HG03095 (cell line): ENCODE measurements around the gene TMPRSS13.

Experiments
- ATAC-seq: cut with Tn5 transposase; IDR thresholded peaks from one replicate; pipeline ENCODE4 v1.9.1; 2021; ENCODE audit warnings: moderate library complexity; ENCODE audit not compliant: unreplicated experiment

The TMPRSS13 gene

DNA sequence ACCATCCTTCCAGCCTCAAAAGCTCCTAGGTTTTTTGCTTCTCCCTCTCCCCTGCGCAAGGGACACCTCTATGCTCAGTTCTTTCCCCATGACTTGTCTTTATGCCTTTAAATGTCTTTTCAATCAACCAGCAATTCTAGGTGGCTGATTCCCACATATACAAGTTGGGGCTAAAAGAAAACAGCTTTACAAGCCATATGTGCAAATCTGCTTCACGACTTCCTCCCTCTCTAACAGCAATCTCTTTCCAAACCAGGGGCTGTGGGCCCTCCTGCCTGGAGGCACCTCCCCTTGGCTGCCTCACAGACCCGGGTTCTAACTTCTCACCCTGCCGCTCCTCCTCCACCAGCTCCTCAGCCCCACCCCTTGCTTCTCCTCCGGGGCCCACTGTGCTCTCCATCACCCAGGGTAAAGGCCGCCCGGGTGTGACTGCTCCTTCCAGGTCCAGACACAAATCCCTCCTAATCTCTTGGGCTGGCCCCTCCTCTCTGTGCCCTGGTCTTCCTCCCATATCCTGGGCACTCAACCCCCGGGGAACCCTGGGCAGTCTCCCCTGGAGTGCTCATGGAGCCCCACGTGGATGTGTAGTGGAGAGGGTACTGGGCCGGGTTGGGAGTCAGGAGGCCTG lies 14.1 kb downstream of the TMPRSS13 start:
- no peak for ATAC-seq

DNA sequence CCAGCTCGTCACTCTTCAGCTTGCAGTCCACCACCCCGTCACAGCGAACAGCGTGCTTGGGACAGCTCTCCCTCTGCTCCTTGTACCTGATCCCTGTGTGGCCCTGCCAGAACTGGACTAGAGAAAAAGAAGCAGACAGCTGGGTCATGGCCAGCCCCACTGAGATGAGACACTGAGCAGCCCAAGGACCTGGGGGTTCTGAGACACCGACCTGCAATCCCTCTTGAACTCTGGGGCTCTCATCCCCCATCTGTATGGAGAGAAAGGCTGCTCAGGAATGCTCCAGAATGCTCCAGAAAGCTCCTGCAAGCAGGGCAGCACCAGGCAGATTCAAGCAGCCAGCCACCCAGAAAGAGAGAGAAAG lies 14.8 kb downstream of the TMPRSS13 start:
- no peak for ATAC-seq

DNA sequence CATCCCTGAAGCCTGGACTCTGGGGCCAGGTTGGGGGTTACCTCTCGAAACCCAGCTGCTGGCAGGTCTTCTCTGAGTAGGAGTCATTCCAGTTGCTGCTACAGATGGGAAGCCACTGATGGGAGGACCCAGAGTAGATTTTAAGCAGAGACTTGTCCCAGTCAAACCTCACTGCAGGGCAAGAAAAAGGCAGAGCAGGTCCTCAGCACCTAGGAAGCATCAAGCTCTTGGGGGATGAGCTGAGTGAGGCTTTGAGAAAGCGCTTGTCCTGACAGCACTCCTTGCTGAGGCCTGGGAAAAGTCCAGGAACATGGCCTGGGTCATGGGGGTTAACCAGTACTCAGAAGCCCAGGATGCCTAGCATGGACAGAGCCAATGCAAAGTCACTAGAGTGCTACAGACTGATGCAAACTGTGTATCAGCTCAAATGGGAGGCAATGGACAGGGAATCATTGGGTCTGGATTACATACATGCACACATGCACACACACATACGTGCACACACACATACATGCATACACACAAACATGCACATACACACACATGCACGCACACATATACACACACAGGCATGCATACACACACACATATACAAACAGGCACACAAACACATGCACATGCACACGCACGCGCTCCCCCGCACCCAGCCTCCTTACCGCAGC lies 15.3 kb downstream of the TMPRSS13 start:
- no peak for ATAC-seq

DNA sequence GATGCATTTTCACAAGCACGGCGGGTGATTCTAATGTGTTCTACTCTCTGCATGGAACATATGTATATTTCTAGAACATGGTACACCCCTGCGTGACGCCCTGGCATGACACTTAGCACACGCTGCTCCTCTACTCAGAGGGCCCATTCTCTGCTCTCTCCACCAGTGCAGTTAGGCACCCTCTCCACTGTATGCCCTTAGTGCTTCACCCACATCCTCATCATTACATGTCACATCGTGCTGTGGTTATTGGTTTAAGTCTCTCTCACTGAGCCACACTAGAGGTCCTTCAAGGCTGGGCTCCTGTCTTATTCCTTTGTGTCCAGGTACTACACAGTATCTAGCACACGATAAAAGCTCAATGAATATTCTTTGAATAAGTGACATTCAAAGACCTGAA lies 16.7 kb downstream of the TMPRSS13 start:
- ATAC-seq: no peak

DNA sequence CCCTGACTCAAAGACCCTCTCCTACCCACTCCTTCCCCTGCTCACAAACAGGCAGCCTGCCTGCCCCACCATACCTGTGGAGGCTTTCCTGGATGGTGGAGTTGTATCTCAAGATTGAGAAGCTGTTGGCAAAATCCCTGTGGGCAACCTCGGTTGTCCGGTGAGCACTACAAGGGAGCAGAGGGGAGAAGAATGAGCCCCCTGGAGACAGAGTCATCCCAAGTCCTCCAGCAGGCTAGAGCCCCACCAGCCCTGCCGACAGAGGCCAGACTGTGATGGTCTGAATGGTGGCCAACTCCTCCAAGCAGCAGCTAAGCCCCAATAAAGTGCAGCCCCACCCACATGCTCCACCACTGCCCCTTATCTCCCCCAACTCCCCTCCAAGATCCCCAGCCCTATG lies 17.5 kb downstream of the TMPRSS13 start:
- ATAC-seq: no peak

DNA sequence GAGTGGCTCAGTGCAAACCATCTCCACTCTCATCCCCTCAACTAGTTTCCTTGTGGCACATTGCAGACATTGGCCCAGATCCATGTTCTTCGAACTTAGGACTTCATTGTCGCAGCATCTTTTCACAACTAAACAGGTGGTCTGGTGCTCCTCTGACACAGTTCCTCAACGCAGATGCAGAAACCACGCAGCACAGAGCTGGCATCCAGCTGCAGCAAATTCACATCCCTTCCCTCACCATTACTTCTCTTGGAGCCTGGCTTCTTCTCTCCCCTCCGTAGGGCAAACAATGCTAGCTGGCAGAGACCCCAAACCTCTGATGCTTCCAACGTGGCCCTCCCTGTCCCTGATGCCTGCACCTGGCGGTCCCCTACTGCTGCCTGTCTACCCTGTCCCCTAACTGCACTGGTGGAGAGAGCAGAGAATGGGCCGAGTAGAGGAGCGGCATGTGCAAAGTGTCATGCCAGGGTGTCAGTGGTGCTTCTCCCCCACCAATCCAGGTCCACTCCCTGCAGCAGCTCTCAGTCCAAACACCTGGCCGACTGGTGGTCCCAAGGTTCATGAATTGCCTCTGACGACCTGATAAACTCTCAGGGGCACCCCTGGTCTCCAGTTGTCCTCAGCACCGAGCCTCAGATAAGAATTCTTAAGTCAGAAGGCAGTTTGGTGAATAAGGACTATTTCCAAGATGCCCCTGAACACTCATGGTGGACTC lies 18.1 kb downstream of the TMPRSS13 start:
- ATAC-seq: no peak

DNA sequence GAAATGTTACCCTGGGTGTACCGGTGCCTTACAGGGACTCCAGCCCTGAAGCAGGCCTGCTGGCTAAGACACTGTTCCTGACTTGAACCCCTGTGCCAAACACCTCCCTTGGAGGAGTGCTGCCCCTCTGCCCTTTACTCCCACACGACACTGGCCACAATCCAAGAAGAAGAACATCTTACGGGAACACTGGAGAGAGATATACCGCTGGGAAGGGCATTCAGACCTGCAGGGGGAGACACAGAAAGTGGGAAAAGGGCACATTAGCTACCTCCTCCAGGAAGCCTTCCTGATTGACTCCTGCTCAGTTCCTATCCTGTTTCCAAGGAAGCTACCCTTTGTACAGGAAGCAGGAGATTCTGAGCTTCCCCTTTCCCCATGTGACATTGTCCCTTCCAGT lies 18.7 kb downstream of the TMPRSS13 start:
- ATAC-seq: no peak

DNA sequence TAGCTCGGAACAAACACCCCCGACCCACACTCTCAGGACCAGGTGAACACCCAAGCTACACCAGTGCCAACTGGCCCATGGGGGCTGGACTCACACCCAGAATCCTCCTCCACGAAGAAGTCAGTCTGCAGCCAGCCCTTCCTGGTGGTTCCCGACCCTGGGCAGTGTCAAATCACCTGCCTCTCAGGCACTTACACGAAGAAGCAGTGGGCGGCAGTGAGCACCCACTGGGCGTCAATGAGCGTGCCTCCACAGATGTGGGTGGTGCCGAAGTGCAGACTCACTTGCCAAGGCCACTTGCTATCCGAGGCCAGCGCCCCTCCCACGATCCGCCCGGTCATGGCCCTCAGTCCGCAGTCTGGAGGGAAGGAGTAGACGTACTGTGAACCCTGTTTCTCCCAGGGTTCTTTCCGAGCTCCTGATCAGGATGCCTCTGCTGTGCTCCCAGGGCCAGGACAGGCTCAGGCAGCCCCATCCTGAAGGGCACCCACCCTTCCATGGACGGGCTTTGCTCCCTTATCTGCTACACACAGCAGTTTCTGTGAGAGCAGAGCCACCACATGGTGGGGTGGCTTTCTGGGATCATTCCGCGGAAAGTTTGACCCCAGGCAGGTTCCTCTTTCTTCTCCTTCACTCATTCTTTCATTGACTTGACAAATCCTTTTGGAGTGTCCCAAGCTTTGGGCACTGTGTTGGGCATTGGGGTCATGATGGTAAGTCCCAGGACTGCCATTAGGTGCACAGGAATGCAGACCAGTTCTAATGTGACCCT lies 19.4 kb downstream of the TMPRSS13 start:
- no peak for ATAC-seq

DNA sequence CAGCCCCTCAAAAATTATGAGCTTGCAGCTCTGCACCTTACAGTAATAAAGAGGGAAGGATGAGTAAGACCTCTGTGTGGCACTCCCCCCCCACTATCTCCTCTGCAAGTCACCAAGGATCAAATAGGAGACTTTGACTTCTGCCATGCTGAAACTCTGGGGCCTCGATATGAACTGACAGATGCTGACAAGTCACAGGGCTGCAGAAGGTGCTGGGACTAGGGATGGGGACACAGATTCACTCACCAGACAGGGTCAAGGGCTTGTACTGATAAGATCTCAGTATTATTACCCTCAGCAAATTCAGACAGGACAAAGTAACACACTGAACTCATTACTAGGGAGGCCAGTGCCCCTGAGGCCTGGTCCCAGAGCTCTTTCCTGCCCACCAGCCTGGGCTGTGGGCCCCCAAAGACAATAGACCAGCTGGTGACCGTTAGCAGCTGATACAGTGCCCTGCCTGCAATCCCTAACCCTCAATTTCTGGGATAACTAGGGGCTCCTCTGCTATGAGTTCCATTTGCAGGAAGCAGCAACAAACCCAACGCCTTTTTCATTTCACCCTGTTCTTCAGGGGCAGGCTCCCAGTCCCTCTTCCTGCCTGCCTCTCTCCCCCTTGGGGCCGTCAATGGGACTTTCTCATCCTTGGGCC lies 20.1 kb downstream of the TMPRSS13 start:
- no peak for ATAC-seq

DNA sequence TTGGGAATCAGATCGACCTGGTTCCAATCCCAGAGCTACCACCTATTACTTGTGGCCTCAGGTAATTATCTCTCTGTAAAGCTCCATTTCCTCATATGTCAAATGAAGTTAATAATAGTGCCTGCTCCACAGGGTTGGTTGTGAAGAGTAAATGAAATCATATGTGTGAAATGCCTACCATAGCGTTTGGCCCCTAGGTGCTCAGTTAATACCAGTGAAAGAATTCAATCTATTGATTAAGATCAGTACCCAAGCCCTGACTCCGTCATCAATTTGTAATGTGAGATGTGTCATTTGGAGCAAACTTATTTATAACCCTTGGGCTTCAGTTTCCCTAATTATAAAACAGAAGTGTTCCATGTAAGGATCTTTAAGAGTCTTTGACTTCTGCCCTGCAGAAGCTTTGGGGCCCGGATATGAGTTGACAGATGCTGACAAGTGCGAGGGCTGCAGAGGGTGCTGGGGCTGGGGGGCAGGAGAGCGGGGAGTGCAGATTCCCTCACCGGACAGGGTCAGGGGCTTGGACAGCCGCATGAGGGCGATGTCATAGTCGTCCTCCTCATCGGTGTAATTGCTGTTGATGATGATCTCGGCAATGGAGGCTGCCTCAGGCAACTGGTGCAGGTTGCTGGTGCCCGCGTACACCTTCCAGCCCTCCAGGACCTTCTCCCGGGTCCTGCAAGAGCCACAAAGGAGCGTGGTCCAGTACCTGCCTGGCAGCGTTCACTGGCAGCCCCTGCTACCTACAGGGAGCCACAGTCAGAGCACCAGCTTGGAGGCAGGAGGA lies 20.9 kb downstream of the TMPRSS13 start:
- ATAC-seq: no peak

DNA sequence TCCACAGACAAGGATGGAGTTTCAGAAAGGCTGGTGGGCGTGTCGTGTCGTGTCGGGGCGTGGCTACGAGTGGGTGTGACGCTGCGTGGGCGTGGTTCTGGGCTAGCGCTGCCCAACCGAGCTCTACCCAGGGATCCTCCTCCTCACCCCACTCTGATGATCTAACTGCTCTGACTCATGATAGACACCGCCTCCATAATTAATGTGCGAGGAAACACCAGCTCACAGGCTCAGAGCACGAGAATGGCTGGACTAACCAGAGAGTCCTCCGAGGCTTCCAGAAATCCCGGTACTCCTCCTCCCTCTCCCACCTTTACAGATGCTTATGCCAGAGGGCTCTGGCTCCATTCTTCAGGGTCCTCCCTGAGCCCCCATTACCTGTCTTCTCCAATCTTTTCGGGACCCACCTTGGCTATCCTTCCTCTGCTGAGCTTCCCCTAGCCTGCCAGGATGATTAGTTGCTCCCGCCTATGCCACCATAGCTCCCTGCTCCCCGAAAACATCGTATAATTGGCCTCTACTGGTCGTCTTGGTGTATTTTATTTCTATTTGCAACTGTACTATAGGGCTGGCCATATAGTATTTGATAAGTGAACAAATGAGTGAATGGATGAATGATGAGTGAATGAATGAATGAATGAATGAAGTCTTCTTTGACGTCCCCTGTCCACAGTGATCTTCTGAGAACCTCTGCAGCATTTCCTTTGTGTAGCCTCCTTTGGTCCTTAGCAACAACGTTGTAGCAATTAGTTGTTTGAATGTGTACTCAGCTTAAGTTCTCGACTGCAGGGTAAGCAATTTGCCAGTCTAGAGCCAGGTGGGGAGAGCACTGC lies 21.7 kb downstream of the TMPRSS13 start:
- ATAC-seq: no peak

DNA sequence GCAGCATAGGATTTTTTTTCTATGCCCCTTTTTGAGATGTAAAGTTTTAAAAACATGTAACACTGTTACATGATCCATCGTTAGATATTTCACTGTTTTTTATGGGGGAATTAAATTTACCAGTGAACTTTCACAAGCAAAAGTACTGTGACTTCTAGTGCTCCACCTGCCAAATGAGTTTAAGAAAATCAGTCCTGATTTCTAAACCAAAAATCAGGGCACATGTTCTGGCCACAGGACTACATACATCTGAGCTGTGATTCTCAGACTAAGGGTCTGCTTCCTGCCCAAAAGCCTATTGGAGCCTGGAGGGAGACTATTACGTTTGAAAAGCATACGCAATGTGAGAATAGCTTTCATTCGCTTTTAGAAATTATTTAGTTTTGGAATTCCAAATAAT lies 22.5 kb downstream of the TMPRSS13 start:
- no peak for ATAC-seq

DNA sequence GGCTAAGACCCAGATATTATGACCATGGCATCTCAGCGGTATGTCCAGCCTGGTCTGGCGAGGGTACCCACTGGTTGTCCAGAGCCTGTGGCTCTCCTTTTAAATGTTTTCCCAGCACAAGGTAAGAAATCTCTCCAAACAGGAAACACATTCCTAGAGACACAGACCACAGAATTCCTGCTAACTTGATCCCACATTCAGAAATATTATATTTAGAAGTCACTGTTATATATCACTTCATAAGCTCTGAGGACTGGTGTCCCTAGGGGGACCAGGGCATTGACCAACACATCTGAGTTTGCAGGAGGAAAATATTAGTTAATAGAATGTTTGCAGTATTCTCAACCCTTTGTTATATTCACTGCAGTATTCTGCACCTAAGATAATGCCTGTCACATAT lies 23.1 kb downstream of the TMPRSS13 start:
- ATAC-seq: no peak

DNA sequence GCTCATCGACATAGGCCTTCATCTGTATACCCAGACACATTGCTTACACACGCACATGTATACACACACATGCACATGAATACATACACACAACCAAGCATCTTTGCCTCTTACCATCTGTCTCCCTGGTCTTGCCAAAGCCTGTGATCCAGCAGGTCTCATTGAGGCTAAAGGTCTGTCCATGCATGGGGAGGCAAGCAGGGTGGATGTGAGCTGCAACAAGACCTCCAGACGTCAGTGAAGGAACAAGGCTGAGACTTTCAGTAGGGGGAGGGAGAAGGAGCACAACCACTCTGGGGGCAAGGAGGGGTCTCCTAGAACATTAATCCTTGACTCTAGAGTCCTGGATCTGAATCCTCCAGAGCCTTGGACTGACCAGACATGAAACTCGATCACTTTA lies 23.7 kb downstream of the TMPRSS13 start:
- ATAC-seq: no peak

DNA sequence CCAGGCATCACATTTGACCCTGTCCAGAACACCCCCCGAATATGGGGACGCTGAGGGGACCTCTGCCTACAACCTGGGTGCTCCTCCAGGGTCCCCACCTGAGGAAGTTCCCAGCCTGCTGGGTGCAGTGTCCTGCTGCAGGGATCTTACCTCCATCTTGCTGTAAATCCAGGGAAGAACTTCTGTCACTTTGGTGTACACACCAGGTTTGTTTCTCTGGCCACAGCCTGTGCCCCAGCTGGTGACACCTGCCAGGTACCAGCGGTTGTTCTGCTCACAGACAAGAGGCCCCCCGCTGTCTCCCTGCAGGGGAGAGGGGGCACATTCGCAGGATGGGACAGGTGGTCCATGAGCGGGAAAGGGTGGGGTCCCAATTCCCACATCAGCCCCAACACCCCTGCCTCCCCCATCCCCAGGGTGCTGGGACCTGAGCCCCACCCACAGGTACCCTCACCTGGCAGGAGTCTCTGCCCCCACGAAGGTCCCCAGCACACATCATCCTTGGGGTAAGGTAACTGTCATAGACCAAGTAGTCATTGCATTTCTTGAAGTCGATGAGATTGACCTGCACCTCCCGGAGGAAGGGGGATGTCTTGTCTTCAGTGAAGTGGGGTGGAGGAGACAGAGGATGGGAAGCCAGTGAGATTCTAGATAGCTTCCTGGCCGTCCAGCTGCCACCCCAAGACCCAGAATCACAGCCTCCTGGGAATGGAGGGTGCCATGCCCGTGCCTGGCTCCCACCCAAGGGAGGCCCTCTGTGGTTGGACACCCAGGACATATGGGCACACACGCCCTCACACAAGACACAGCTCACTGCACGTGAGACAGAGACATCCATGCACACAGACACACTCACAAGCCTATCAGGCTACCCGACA lies 25.5 kb downstream of the TMPRSS13 start:
- no peak for ATAC-seq

DNA sequence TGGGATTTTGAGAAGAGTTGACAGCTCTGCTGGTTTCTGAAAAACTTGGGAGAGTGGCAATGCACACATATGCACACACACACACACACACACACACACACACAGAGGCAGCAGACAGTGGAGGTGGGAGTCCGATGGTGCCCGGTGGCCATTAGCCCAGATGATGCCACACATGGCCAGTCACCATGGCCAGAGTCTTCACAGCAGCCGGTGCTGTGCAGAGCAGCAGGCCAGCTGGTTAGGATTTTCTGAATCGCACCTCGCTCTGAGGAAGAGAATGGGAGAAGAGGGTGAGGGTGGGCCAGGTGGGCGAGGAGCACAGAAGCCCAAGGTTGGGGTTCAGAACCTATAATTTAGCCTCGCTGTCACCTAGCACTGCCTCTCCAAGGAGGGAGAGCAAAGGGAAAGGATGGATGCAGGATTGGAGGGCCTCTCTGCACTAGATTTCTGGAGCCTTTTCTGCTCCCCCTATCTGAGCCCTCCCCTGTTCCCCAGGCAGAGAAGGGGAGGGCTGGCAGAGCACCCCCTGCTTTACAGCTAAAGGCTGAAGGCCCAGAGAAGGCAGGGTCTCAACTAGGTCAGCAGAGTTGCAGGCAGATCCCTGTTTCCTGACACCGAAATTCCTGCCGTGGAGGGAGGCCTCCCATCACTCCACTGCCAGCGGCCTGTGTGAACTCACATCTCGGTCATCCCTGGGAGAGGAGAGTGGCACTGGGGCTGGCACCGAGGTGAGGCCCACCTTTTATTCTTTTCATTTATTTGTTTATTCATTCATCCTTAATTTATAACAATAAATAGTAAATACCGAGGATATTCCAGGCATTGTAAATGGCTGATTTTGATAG lies 27.0 kb downstream of the TMPRSS13 start:
- ATAC-seq: no peak

DNA sequence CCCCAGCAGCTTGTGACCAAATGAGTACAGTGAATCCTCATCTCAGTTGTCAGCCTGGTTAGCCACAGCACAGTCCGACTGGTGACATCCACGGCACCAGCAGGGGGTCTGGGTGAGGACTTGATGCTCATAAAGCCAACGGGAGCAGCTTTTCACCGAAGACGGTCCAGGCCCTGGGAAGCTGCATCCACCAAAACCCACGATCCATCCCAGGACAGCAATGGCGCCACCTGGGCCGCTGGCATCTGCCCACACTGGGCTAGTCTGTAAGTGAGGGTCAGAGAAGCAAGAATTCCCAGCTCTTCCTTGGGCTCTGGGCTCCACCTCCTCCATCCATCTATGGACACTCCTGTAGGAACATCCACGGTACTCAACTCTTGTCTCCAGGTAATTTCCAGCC lies 27.6 kb downstream of the TMPRSS13 start:
- no peak for ATAC-seq
